Natural killer cell (primary cell): ENCODE data around the gene ZNF530. TPM values are rescaled to one million over a fixed set of nuclear protein-coding genes. Genes with fewer than 3 reads are reported as not detected.
A peak's percentile ranks its signal among the peaks of the same experiment; 100 is the strongest.

Experiments
- ATAC-seq, 3 donors: fragments of 150-1000 bp in 2 of 3; fragments of 200-7000 bp in 1 of 3; cut with Tn5 transposase; 1 replicate in 1 of 3; 2 replicates in 2 of 3; pipeline ENCODE4 v1.10.0; 2021; ENCODE audit warnings: mild to moderate bottlenecking in 2 of 3, moderate library complexity in 2 of 3
- DNase-seq, 2 donors: peaks; one replicate each; pipeline versions ENCODE4 v3.0.0 to v3.0.0-alpha.2; 2013 to 2021; ENCODE audit warnings: mixed read lengths in 1 of 2
- H3K27ac ChIP-seq: one replicate; pipeline ENCODE4 v1.5.1; 2013; ENCODE audit warnings: mild to moderate bottlenecking, low read length
- H3K27me3 ChIP-seq: one replicate; pipeline ENCODE4 v1.6.1; 2013; ENCODE audit warnings: low read length; ENCODE audit not compliant: control insufficient read depth, insufficient read depth
- H3K36me3 ChIP-seq: one replicate; pipeline ENCODE4 v1.6.1; 2013; ENCODE audit warnings: low read length; ENCODE audit not compliant: control insufficient read depth, insufficient read depth
- H3K4me1 ChIP-seq: one replicate; pipeline ENCODE4 v1.6.1; 2013; ENCODE audit warnings: low read length; ENCODE audit not compliant: control insufficient read depth, insufficient read depth
- H3K4me3 ChIP-seq: one replicate; pipeline ENCODE4 v1.5.1; 2013; ENCODE audit warnings: low read length
- H3K9me3 ChIP-seq: one replicate; pipeline ENCODE4 v1.6.1; 2013; ENCODE audit warnings: low read length; ENCODE audit not compliant: control insufficient read depth, insufficient read depth
- H3K27ac Mint-ChIP-seq, 2 donors: one replicate each; pipeline ENCODE4 v1.8.0; 2022; ENCODE audit warnings: mild to moderate bottlenecking in 2 of 2, mixed read lengths in 2 of 2, moderate library complexity in 1 of 2
- H3K27me3 Mint-ChIP-seq, 2 donors: one replicate each; pipeline ENCODE4 v1.8.0; 2022; ENCODE audit warnings: low read depth in 2 of 2, mixed read lengths in 2 of 2
- H3K36me3 Mint-ChIP-seq: one replicate; pipeline ENCODE4 v1.8.0; 2022; ENCODE audit warnings: mixed read lengths
- H3K4me1 Mint-ChIP-seq, 2 donors: one replicate each; pipeline ENCODE4 v1.8.0; 2022; ENCODE audit warnings: mixed read lengths in 2 of 2
- H3K4me3 Mint-ChIP-seq: one replicate; pipeline ENCODE4 v1.8.0; 2022; ENCODE audit warnings: mild to moderate bottlenecking, moderate library complexity, mixed read lengths
- H3K9me3 Mint-ChIP-seq, 2 donors: one replicate each; pipeline ENCODE4 v1.8.0; 2022; ENCODE audit warnings: mixed read lengths in 2 of 2
- CTCF ChIP-seq: fragments of 200-600 bp; IDR thresholded peaks from one replicate; pipeline ENCODE4 v1.8.0; 2022; ENCODE audit warnings: antibody characterized with exemption
- WGBS: methylation state at CpG from one replicate; pipeline ENCODE4 v1.1.7; 2013; ENCODE audit warnings: missing lambda C conversion rate; ENCODE audit not compliant: insufficient coverage; 5-methylcytosine and 5-hydroxymethylcytosine counted together
- intact Hi-C: fragments of 100-400 bp; cut with micrococcal nuclease; formaldehyde crosslinking; loops from one replicate; pipeline ENCODE4 v1.14.2; 2022
- total RNA-seq, 4 donors: library from RNA; stranded (reverse); fragments of 120-200 nt in 1 of 4; gene quantifications; one replicate each; pipeline versions ENCODE4 v1.2.3 to v1.2.4, GENCODE V29; 2013 to 2022

ZNF530 gene
- total RNA-seq, 3 donors from 2014 or later (not counting 1 experiment from before 2014, with no cell fraction given), result 5.1 to 8.0 (median 5.6) TPM

- H3K4me1 ChIP-seq, result no peaks in the 10 kb centered on the region
- Mint-ChIP-seq H3K4me3 (no peak overlapping the region), H3K4me1 (peaks cover 0 to 3% of the 10 kb centered on the region in 2 donors), H3K36me3 (peaks cover 53% of the 10 kb centered on the region), H3K27me3 (no peaks in the 10 kb centered on the region), H3K27ac (no peak overlapping the region), H3K9me3 (peaks cover 8 to 21% of the 10 kb centered on the region in 2 donors)
- DNase-seq, result no peak
- peaks cover 79% of the 10 kb centered on the region for H3K9me3 ChIP-seq
- H3K27me3 ChIP-seq, result no peaks in the 10 kb centered on the region
- no peak overlapping the region for H3K4me3 ChIP-seq
- TF ChIP-seq CTCF, result no peak
- ATAC-seq, result no peak
- no peak overlapping the region for H3K27ac ChIP-seq
- peaks cover 33% of the 10 kb centered on the region for H3K36me3 ChIP-seq
- intact Hi-C loops, result no loop called here
Observed at GRCh38 chr19:57623091-57623490, 23.4 kb downstream of the ZNF530 start.

GRCh38 chr19:57632987-57633831 is 33.5 kb downstream of the ZNF530 start, which contains the start of gene ZNF211:
ZNF211 (plus strand) TSS chr19:57633168; CDS start chr19:57633347, 179 bp downstream.
- Histone ChIP-seq H3K9me3 (peaks cover 9% of the 10 kb centered on the region), H3K27ac (peak within 1 kb of the TSS; percentile 80), H3K36me3 (peaks cover 24% of the 10 kb centered on the region), H3K27me3 (no peaks in the 10 kb centered on the region), H3K4me3 (peak within 1 kb of the TSS; percentile 83), H3K4me1 (peaks cover 13% of the 10 kb centered on the region)
- WGBS, result 2% methylated on average over 59 of the region's 59 CpGs
- Mint-ChIP-seq H3K9me3 (peaks cover 6 to 18% of the 10 kb centered on the region in 2 donors), H3K27ac (peak within 1 kb of the TSS; percentile 87 to 91), H3K4me3 (peak within 1 kb of the TSS; percentile 94), H3K27me3 (no peaks in the 10 kb centered on the region), H3K4me1 (peaks cover 24 to 32% of the 10 kb centered on the region in 2 donors), H3K36me3 (peaks cover 33% of the 10 kb centered on the region)
- TF ChIP-seq CTCF, result no peak
- peak; percentile 99 to 100 (median 100) for ATAC-seq
- peak; percentile 89 to 94 for DNase-seq
- intact Hi-C loops, result loop anchor here (1.0 to 10.0 kb wide), 4 partner anchors 19 to 146 kb away; partner anchors contain the start of genes ZNF134, ZNF416, ZNF419 and ZNF551

- no peak for TF ChIP-seq CTCF
- DNase-seq (no peak), ATAC-seq (no peak)
- peaks cover 9% of the 10 kb centered on the region for H3K9me3 ChIP-seq
- intact Hi-C loops, result loop anchor here (1.0 to 10.0 kb wide), 4 partner anchors 19 to 146 kb away; partner anchors contain the start of genes ZNF134, ZNF416, ZNF419 and ZNF551
- H3K36me3 ChIP-seq, result peaks cover 28% of the 10 kb centered on the region
- Mint-ChIP-seq H3K27me3 (no peaks in the 10 kb centered on the region), H3K27ac (peak overlapping the region; percentile 87 to 91), H3K9me3 (peaks cover 9 to 24% of the 10 kb centered on the region in 2 donors), H3K4me1 (peaks cover 24 to 32% of the 10 kb centered on the region in 2 donors), H3K4me3 (peak overlapping the region; percentile 94), H3K36me3 (peaks cover 38% of the 10 kb centered on the region)
- 82% methylated on average over 6 of the region's 6 CpGs for WGBS
- H3K4me3 ChIP-seq, result peak overlapping the region; percentile 83
- no peak overlapping the region for H3K27ac ChIP-seq
- H3K4me1 ChIP-seq, result peaks cover 13% of the 10 kb centered on the region
- no peaks in the 10 kb centered on the region for H3K27me3 ChIP-seq
Observed at GRCh38 chr19:57633832-57634131, 34.1 kb downstream of the ZNF530 start.
